ENCODE results near the gene PAX9.

The PAX9 gene

GRCh38 chr14:36659822-36660735, 1.6 kb upstream of the PAX9 start:
- TF ChIP-seq CTCF (IDR thresholded peaks at IDR 0.05), result no peak
- no peak for TF ChIP-seq ZFX (IDR thresholded peaks at IDR 0.05; ENCODE audit: borderline replicate concordance)
- no peak overlapping the region for H3K27ac ChIP-seq

- TF ChIP-seq CTCF (IDR thresholded peaks at IDR 0.05) (no peak; the same call in 1 of the 2 replicates), ZFX (IDR thresholded peaks at IDR 0.05; ENCODE audit: borderline replicate concordance) (no peak)
- H3K27ac ChIP-seq, result peak overlapping the region; percentile 86; the same call in 1 of the 2 replicates
These were observed 739 bp upstream of the PAX9 start for GRCh38 chr14:36660736-36661505.

- no peak for TF ChIP-seq CTCF (IDR thresholded peaks at IDR 0.05)
- no peak for TF ChIP-seq ZFX (IDR thresholded peaks at IDR 0.05; ENCODE audit: borderline replicate concordance)
- H3K27ac ChIP-seq, result peak overlapping the region; percentile 86
These were observed 540 bp downstream of the PAX9 start for GRCh38 chr14:36662258-36662542.

- TF ChIP-seq ZFX (IDR thresholded peaks at IDR 0.05; ENCODE audit: borderline replicate concordance) (no peak), CTCF (IDR thresholded peaks at IDR 0.05) (no peak)
- H3K27ac ChIP-seq, result peak overlapping the region; percentile 86
These were observed 1.1 kb downstream of the PAX9 start for GRCh38 chr14:36662543-36663403.

- no peak overlapping the region for H3K27ac ChIP-seq
- TF ChIP-seq ZFX (IDR thresholded peaks at IDR 0.05; ENCODE audit: borderline replicate concordance) (no peak), CTCF (IDR thresholded peaks at IDR 0.05) (no peak)
These were observed 2.0 kb downstream of the PAX9 start for GRCh38 chr14:36663404-36664321.

All from 22Rv1 (cell line).